Stomach (tissue), 9 donors: ENCODE data around the gene MAP4K5. TPM values are rescaled to one million over a fixed set of nuclear protein-coding genes. Genes with fewer than 3 reads are reported as not detected.

ENCODE experiments used
- DNase-seq, 2 donors: peaks; one replicate each; pipeline versions ENCODE4 v3.0.0 to v3.0.0-alpha.2; 2013 to 2019
- H3K27ac ChIP-seq, 5 donors: fragments of 200-600 bp in 4 of 5; sonication (generic) in 4 of 5; one replicate each; pipeline ENCODE4 v1.5.1; 2013 to 2019; ENCODE audit warnings: mild to moderate bottlenecking in 1 of 5, moderate library complexity in 1 of 5
- H3K27me3 ChIP-seq, 3 donors: fragments of 200-600 bp; sonication (generic); one replicate each; pipeline ENCODE4 v1.5.1; 2017 to 2019; ENCODE audit warnings: mixed run types in 1 of 3
- H3K36me3 ChIP-seq, 4 donors: fragments of 200-600 bp; sonication (generic); 1 replicate in 3 of 4; 2 replicates in 1 of 4; pipeline ENCODE4 v1.5.1; 2016 to 2019
- H3K4me1 ChIP-seq, 4 donors: fragments of 200-600 bp; sonication (generic); one replicate each; pipeline ENCODE4 v1.5.1; 2016 to 2019
- H3K4me3 ChIP-seq, 4 donors: fragments of 200-600 bp; sonication (generic) in 3 of 4; one replicate each; pipeline ENCODE4 v1.5.1; 2016 to 2019; ENCODE audit warnings: mild to moderate bottlenecking in 1 of 4
- H3K9me3 ChIP-seq, 4 donors: fragments of 200-600 bp; sonication (generic); one replicate each; pipeline ENCODE4 v1.5.1; 2016 to 2019
- CTCF ChIP-seq, 7 experiments: fragments of 450-650 bp in 4 of 7; fragments of 200-600 bp in 3 of 7; sonication (generic) in 3 of 7; IDR thresholded peaks; one replicate each; pipeline ENCODE4 v1.5.1; 2016 to 2019; ENCODE audit warnings: antibody characterized with exemption in 7 of 7, control low read depth in 2 of 7, mild to moderate bottlenecking in 1 of 7
- EP300 ChIP-seq: sonication (generic); formaldehyde crosslinking; IDR thresholded peaks from one replicate; pipeline ENCODE4 v1.6.1; 2017; ENCODE audit warnings: antibody characterized with exemption
- POLR2A ChIP-seq, 4 donors: fragments of 450-650 bp; IDR thresholded peaks; one replicate each; pipeline ENCODE4 v1.6.1; 2016; ENCODE audit warnings: antibody characterized with exemption in 4 of 4, control low read depth in 2 of 4, mild to moderate bottlenecking in 1 of 4, moderate library complexity in 1 of 4
- POLR2AphosphoS5 ChIP-seq, 3 donors: sonication (generic); formaldehyde crosslinking; IDR thresholded peaks; one replicate each; pipeline ENCODE4 v1.6.1; 2016; ENCODE audit warnings: antibody characterized with exemption in 3 of 3
- WGBS, 5 donors: extraction: QIAGEN DNeasy Blood & Tissue Kit in 3 of 5; methylation state at CpG; one replicate each; pipeline versions ENCODE4 v1.1.5 to v1.1.7; 2013 to 2018; 5-methylcytosine and 5-hydroxymethylcytosine counted together
- intact Hi-C: fragments of 100-400 bp; cut with DNase I; formaldehyde crosslinking; loops from one replicate; pipeline ENCODE4 v1.15.1; 2023; ENCODE audit warnings: low total_unique reads
- polyA plus RNA-seq, 3 donors: library from polyadenylated mRNA; stranded (reverse); fragments of 200-250 nt; gene quantifications; one replicate each; pipeline ENCODE4 v1.2.3, GENCODE V29; 2013
- total RNA-seq, 5 donors: library from RNA; depleted of rRNA; stranded (reverse); fragments of >200 nt; gene quantifications; one replicate each; pipeline versions ENCODE4 v1.1.0 to v1.2.3, GENCODE V29; 2014 to 2016
- donor health status: healthy with polysubstance abuse.
- donor health status: Bipolar disorder and iron deficiency.
- donor health status: healthy.

Gene MAP4K5
- total and polyA plus RNA-seq, 8 donors: 6.4 to 297 (median 77.3) TPM

- H3K36me3 ChIP-seq: peaks cover 0 to 3% (median 0%) of the 10 kb centered on the region in 4 donors
- no peaks in the 10 kb centered on the region for H3K9me3 ChIP-seq
- WGBS, 5 donors: 54 to 71% (median 64%) methylated on average over 6 of the region's 6 CpGs
- peak overlapping the region in 1 of 4 donors; percentile 78 for H3K4me3 ChIP-seq
- TF ChIP-seq POLR2A (IDR thresholded peaks at IDR 0.05) (no peak), CTCF (IDR thresholded peaks at IDR 0.05) (no peak), EP300 (no peak), POLR2AphosphoS5 (IDR thresholded peaks at IDR 0.05) (no peak)
- peak overlapping the region in 1 of 5 donors; percentile 39 for H3K27ac ChIP-seq
- no peaks in the 10 kb centered on the region for H3K27me3 ChIP-seq
- H3K4me1 ChIP-seq: peaks cover 17 to 76% (median 49%) of the 10 kb centered on the region in 4 donors
- intact Hi-C loops: loop anchor here (5.0 kb wide), 1 partner anchor 217 kb away; the partner anchor contains the start of genes DMAC2L and L2HGDH
- DNase-seq: no peak
Measured at GRCh38 chr14:50529288-50530179, 2.8 kb downstream of the MAP4K5 start.

- no peak for TF ChIP-seq POLR2AphosphoS5 (IDR thresholded peaks at IDR 0.05)
- TF ChIP-seq EP300: no peak
- TF ChIP-seq CTCF (IDR thresholded peaks at IDR 0.05): no peak
- TF ChIP-seq POLR2A (IDR thresholded peaks at IDR 0.05): no peak
- Histone ChIP-seq H3K9me3 (no peaks in the 10 kb centered on the region), H3K4me3 (no peak overlapping the region), H3K36me3 (peaks cover 0 to 3% (median 0%) of the 10 kb centered on the region in 4 donors), H3K27me3 (no peaks in the 10 kb centered on the region), H3K27ac (no peak overlapping the region), H3K4me1 (peaks cover 14 to 83% (median 49%) of the 10 kb centered on the region in 4 donors)
- intact Hi-C loops: no loop called here
- WGBS, 5 donors: 80 to 100% (median 97%) methylated on average over 1 of the region's 1 CpG
- no peak for DNase-seq
Measured at GRCh38 chr14:50528000-50528399, 4.4 kb downstream of the MAP4K5 start.

- peaks cover 0 to 3% (median 0%) of the 10 kb centered on the region in 4 donors for H3K36me3 ChIP-seq
- H3K27ac ChIP-seq: peak overlapping the region in 1 of 5 donors; percentile 44
- no peaks in the 10 kb centered on the region for H3K27me3 ChIP-seq
- intact Hi-C loops: no loop called here
- no peaks in the 10 kb centered on the region for H3K9me3 ChIP-seq
- H3K4me1 ChIP-seq: peaks cover 12 to 95% (median 51%) of the 10 kb centered on the region in 4 donors
- 83 to 93% (median 89%) methylated on average over 6 of the region's 6 CpGs for WGBS, 5 donors
- H3K4me3 ChIP-seq: no peak overlapping the region
- no peak for TF ChIP-seq POLR2A (IDR thresholded peaks at IDR 0.05)
- no peak for TF ChIP-seq EP300
- TF ChIP-seq POLR2AphosphoS5 (IDR thresholded peaks at IDR 0.05): no peak
- TF ChIP-seq CTCF (IDR thresholded peaks at IDR 0.05): no peak
- DNase-seq: no peak
Measured at GRCh38 chr14:50524731-50525515, 7.4 kb downstream of the MAP4K5 start.

- WGBS, 5 donors: 73 to 85% (median 84%) methylated on average over 2 of the region's 2 CpGs
- Histone ChIP-seq H3K4me3 (no peak overlapping the region), H3K27me3 (no peaks in the 10 kb centered on the region), H3K9me3 (no peaks in the 10 kb centered on the region), H3K27ac (peak overlapping the region in 1 of 5 donors; percentile 44), H3K36me3 (peaks cover 0 to 3% (median 0%) of the 10 kb centered on the region in 4 donors), H3K4me1 (peaks cover 9 to 86% (median 43%) of the 10 kb centered on the region in 4 donors)
- intact Hi-C loops: no loop called here
- TF ChIP-seq CTCF (IDR thresholded peaks at IDR 0.05) (no peak), EP300 (no peak), POLR2AphosphoS5 (IDR thresholded peaks at IDR 0.05) (no peak), POLR2A (IDR thresholded peaks at IDR 0.05) (no peak)
- no peak for DNase-seq
Measured at GRCh38 chr14:50524060-50524459, 8.3 kb downstream of the MAP4K5 start.
